WTC11 (cell line): ENCODE data around the gene CLIC1.

Experiments used
- CREM ChIP-seq: sonication (generic); formaldehyde crosslinking; IDR thresholded peaks from 2 replicates; pipeline ENCODE4 v1.8.1; 2022; ENCODE audit warnings: mild to moderate bottlenecking, missing genetic modification reagents, moderate library complexity
- CTCF ChIP-seq: fragments of 200-600 bp; IDR thresholded peaks from 2 replicates; pipeline ENCODE4 v1.8.0; 2022; ENCODE audit warnings: antibody characterized with exemption
- FOXP4 ChIP-seq: sonication (generic); formaldehyde crosslinking; IDR thresholded peaks from 2 replicates; pipeline ENCODE4 v1.8.0; 2022; ENCODE audit warnings: mild to moderate bottlenecking, missing genetic modification reagents
- HMGXB4 ChIP-seq: sonication (generic); formaldehyde crosslinking; IDR thresholded peaks from 2 replicates; pipeline ENCODE4 v1.8.1; 2023; ENCODE audit warnings: mild to moderate bottlenecking, moderate library complexity, missing genetic modification reagents
- MAX ChIP-seq: sonication (generic); formaldehyde crosslinking; IDR thresholded peaks from 2 replicates; pipeline ENCODE4 v1.8.0; 2022; ENCODE audit warnings: mild to moderate bottlenecking, missing genetic modification reagents
- ZBTB21 ChIP-seq: sonication (generic); formaldehyde crosslinking; IDR thresholded peaks from 2 replicates; pipeline ENCODE4 v1.8.1; 2023; ENCODE audit warnings: mild to moderate bottlenecking, missing genetic modification reagents, borderline replicate concordance
- ZNF512 ChIP-seq: sonication (generic); formaldehyde crosslinking; IDR thresholded peaks from 2 replicates; pipeline ENCODE4 v1.8.1; 2022; ENCODE audit warnings: missing genetic modification reagents, borderline replicate concordance
- ZSCAN18 ChIP-seq: fragments of 250-450 bp; sonication (Bioruptor Pico); IDR thresholded peaks from 2 replicates; pipeline ENCODE4 v2.1.2; 2022; ENCODE audit warnings: mild to moderate bottlenecking, moderate library complexity

GRCh38 chr6:31697555-31697954 lies 38.8 kb downstream of the CLIC1 start:
- no peak for TF ChIP-seq CTCF
- no peak for TF ChIP-seq MAX (CRISPR knock-in tag)
- TF ChIP-seq ZBTB21 (CRISPR knock-in tag), result no peak
- no peak for TF ChIP-seq FOXP4
- TF ChIP-seq HMGXB4 (CRISPR knock-in tag), result no peak
- TF ChIP-seq ZSCAN18 (CRISPR knock-in tag), result no peak
- TF ChIP-seq CREM (CRISPR knock-in tag), result no peak
- no peak for TF ChIP-seq ZNF512 (CRISPR knock-in tag)
